ENCODE results near the gene ASXL1.

ASXL1 gene

DNA sequence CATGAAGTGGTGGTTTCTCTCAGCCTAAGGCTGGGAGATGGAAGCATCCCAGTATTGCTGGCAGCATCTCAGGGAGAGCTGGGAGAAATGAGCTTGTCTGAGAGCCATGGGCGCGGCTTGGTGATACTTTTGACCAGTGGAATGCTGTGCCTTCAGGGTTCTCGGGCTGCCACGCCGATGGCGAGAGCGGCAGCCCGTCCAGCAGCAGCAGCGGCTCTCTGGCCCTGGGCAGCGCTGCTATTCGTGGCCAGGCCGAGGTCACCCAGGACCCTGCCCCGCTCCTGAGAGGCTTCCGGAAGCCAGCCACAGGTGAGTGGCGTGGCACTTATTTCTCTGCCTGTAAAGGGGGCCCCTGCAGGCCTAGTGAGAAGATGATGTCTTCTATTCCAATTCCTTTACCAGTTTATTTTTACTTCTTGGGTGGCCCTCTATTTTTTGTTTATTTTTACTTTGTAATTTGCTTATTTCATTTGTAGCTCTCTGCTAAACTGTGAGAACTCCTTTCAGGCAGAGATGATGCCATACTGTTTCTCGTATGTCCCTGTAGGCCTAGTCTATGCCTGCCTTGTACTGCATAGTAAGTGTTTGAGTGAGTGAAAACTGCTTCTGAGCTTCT lies 71.7 kb downstream of the ASXL1 start:
- Mint-ChIP-seq H3K27me3 (no peaks in the 10 kb centered on the region), H3K4me1 (no peaks in the 10 kb centered on the region), H3K4me3 (no peak overlapping the region), H3K27ac (no peak overlapping the region), H3K9me3 (no peaks in the 10 kb centered on the region), H3K36me3 (ENCODE audit: low read depth) (peaks cover 70% of the 10 kb centered on the region)
- ATAC-seq (no peak), DNase-seq (no peak)

DNA sequence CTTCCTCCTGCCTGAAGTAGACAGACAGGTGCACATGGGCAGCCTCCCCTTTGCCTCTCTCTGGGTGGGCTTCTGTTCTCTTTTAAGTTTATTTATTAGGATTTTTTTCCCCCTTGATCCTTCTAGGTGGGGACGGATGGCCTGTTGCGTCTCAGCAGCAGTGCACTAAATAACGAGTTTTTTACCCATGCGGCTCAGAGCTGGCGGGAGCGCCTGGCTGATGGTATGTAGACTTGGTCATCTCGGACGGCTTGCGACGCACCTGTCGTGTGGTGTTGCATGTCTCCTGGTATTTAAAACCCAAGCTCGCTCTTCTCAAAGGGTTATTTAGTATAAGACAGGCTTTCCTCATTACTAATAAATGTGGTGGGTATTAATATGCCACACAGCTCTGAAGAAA lies 73.3 kb downstream of the ASXL1 start:
- ATAC-seq (no peak), DNase-seq (no peak)
- Mint-ChIP-seq H3K27ac (no peak overlapping the region), H3K9me3 (no peaks in the 10 kb centered on the region), H3K27me3 (no peaks in the 10 kb centered on the region), H3K4me3 (no peak overlapping the region), H3K36me3 (ENCODE audit: low read depth) (peaks cover 75% of the 10 kb centered on the region), H3K4me1 (no peaks in the 10 kb centered on the region)

GRCh38 chr20:32432277-32432676 lies 74.1 kb downstream of the ASXL1 start:
- H3K4me3 Mint-ChIP-seq, result no peak overlapping the region
- H3K27me3 Mint-ChIP-seq, result no peaks in the 10 kb centered on the region
- ATAC-seq (no peak), DNase-seq (no peak)
- H3K4me1 Mint-ChIP-seq, result no peaks in the 10 kb centered on the region
- peaks cover 79% of the 10 kb centered on the region for H3K36me3 Mint-ChIP-seq (ENCODE audit: low read depth)
- H3K27ac Mint-ChIP-seq, result no peak overlapping the region
- no peaks in the 10 kb centered on the region for H3K9me3 Mint-ChIP-seq

- H3K9me3 Mint-ChIP-seq, result no peaks in the 10 kb centered on the region
- no peak overlapping the region for H3K4me3 Mint-ChIP-seq
- ATAC-seq (no peak), DNase-seq (no peak)
- no peaks in the 10 kb centered on the region for H3K27me3 Mint-ChIP-seq
- peaks cover 74% of the 10 kb centered on the region for H3K36me3 Mint-ChIP-seq (ENCODE audit: low read depth)
- H3K27ac Mint-ChIP-seq, result no peak overlapping the region
- H3K4me1 Mint-ChIP-seq, result peaks cover 8% of the 10 kb centered on the region
Measured at GRCh38 chr20:32433311-32434021, 75.3 kb downstream of the ASXL1 start.

DNA sequence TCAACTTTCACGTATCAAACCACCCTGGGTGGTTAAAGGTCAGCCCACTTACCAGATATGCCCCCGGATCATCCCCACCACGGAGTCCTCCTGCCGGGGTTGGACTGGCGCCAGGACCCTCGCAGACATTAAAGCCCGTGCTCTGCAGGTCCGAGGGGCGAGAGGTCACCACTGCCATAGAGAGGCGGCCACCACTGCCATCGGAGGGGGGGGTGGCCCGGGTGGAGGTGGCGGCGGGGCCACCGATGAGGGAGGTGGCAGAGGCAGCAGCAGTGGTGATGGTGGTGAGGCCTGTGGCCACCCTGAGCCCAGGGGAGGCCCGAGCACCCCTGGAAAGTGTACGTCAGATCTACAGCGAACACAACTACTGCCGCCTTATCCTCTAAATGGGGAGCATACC lies 76.3 kb downstream of the ASXL1 start:
- Mint-ChIP-seq H3K27ac (no peak overlapping the region), H3K9me3 (no peaks in the 10 kb centered on the region), H3K36me3 (ENCODE audit: low read depth) (peaks cover 75% of the 10 kb centered on the region), H3K4me1 (peaks cover 18% of the 10 kb centered on the region), H3K4me3 (no peak overlapping the region), H3K27me3 (no peaks in the 10 kb centered on the region)
- ATAC-seq (no peak), DNase-seq (no peak)

GRCh38 chr20:32435449-32436107 lies 77.4 kb downstream of the ASXL1 start:
- no peak overlapping the region for H3K4me3 Mint-ChIP-seq
- H3K27ac Mint-ChIP-seq, result no peak overlapping the region
- H3K27me3 Mint-ChIP-seq, result no peaks in the 10 kb centered on the region
- H3K36me3 Mint-ChIP-seq (ENCODE audit: low read depth), result peaks cover 74% of the 10 kb centered on the region
- DNase-seq (no peak), ATAC-seq (no peak)
- H3K9me3 Mint-ChIP-seq, result no peaks in the 10 kb centered on the region
- H3K4me1 Mint-ChIP-seq, result peaks cover 26% of the 10 kb centered on the region

GRCh38 chr20:32436142-32436861 lies 78.2 kb downstream of the ASXL1 start:
- peaks cover 69% of the 10 kb centered on the region for H3K36me3 Mint-ChIP-seq (ENCODE audit: low read depth)
- DNase-seq, result no peak
- H3K27ac Mint-ChIP-seq, result no peak overlapping the region
- no peak overlapping the region for H3K4me3 Mint-ChIP-seq
- no peaks in the 10 kb centered on the region for H3K9me3 Mint-ChIP-seq
- no peaks in the 10 kb centered on the region for H3K27me3 Mint-ChIP-seq
- peaks cover 29% of the 10 kb centered on the region for H3K4me1 Mint-ChIP-seq
- ATAC-seq, result no peak

DNA sequence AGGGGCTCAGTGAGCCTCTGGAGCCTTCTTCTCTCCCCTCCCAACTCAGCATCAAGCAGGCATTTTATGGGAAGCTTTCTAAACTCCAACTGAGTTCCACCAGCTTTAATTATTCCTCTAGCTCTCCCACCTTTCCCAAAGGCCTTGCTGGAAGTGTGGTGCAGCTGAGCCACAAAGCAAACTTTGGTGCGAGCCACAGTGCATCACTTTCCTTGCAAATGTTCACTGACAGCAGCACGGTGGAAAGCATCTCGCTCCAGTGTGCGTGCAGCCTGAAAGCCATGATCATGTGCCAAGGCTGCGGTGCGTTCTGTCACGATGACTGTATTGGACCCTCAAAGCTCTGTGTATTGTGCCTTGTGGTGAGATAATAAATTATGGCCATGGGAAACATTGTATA lies 78.8 kb downstream of the ASXL1 start:
- ATAC-seq, result no peak
- H3K4me1 Mint-ChIP-seq, result peaks cover 29% of the 10 kb centered on the region
- H3K27ac Mint-ChIP-seq, result no peak overlapping the region
- H3K9me3 Mint-ChIP-seq, result no peaks in the 10 kb centered on the region
- DNase-seq, result no peak
- no peak overlapping the region for H3K4me3 Mint-ChIP-seq
- peaks cover 62% of the 10 kb centered on the region for H3K36me3 Mint-ChIP-seq (ENCODE audit: low read depth)
- no peaks in the 10 kb centered on the region for H3K27me3 Mint-ChIP-seq

GRCh38 chr20:32437391-32438074 lies 79.4 kb downstream of the ASXL1 start:
- DNase-seq, result no peak
- Mint-ChIP-seq H3K9me3 (no peaks in the 10 kb centered on the region), H3K4me1 (peaks cover 31% of the 10 kb centered on the region), H3K27ac (no peak overlapping the region), H3K4me3 (no peak overlapping the region), H3K36me3 (ENCODE audit: low read depth) (peaks cover 60% of the 10 kb centered on the region), H3K27me3 (no peaks in the 10 kb centered on the region)
- ATAC-seq, result no peak

DNA sequence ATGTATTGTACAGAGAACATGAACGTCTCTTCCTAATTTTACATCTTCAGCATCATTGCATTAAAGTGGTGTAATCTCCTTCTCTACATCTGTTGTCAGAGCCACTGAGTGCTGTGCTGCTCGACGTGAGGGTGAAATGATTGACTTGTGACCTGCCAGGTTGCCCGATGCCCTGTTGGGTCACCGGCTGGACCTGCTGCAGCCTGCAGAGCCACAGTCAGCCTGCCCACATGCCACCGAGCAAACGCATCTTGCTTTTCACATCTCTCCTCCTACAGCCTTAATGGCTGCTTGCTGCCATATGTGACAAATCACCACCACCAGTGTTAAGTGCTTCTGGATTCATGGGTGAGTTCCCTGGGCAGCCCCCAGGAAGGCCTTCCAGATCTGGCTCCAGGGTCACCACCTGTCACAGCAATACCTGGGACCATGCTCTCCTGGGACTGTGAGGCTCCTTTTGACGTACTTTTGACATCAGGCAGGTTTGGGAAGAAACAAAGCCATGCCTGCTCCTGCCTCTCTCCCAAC lies 80.3 kb downstream of the ASXL1 start:
- Mint-ChIP-seq H3K36me3 (ENCODE audit: low read depth) (peaks cover 55% of the 10 kb centered on the region), H3K9me3 (no peaks in the 10 kb centered on the region), H3K4me1 (peaks cover 37% of the 10 kb centered on the region), H3K27ac (peak overlapping the region; percentile 85), H3K27me3 (no peaks in the 10 kb centered on the region), H3K4me3 (no peak overlapping the region)
- no peak for ATAC-seq
- no peak for DNase-seq

GRCh38 chr20:32439132-32439829 lies 81.2 kb downstream of the ASXL1 start:
- Mint-ChIP-seq H3K4me3 (peak overlapping the region; percentile 39), H3K27ac (peak overlapping the region; percentile 85), H3K4me1 (peaks cover 43% of the 10 kb centered on the region), H3K9me3 (no peaks in the 10 kb centered on the region), H3K27me3 (no peaks in the 10 kb centered on the region), H3K36me3 (ENCODE audit: low read depth) (peaks cover 47% of the 10 kb centered on the region)
- peak; percentile 63 for DNase-seq
- peak; percentile 89 for ATAC-seq

DNA sequence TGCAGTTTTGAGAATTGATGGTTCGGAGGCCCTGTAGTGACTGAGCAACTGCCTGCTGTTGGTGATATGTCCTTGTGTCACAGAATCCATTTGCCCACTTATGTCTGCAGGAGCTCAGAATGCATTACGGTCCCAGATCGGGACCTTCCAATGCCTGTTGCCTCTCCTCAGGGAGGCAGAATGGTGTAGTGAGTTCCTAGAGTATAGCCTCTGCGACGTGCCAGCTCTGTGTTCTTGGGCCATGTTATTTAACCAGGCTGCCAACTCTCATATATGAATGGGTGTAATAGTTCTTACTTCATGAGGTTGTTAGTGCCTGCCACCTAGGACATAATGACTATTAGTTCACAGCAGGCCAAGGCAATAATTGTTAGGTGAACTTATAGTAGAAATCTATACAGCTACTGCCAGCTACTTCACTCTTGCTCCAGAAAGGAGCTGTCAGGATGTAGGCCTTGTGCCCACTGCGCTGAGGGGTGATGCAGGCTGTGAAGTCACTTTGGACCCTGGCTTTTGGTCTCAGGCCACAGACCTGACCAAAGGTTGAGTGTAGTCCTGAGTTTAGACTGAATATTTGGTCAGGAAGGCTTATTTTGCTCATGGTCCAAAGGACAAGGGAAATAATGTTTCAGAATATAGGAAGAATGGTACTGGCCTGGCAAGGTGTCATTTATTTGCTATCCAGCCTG lies 82.1 kb downstream of the ASXL1 start:
- no peaks in the 10 kb centered on the region for H3K27me3 Mint-ChIP-seq
- DNase-seq (no peak), ATAC-seq (no peak)
- H3K4me3 Mint-ChIP-seq, result no peak overlapping the region
- H3K4me1 Mint-ChIP-seq, result peaks cover 49% of the 10 kb centered on the region
- H3K27ac Mint-ChIP-seq, result no peak overlapping the region
- H3K36me3 Mint-ChIP-seq (ENCODE audit: low read depth), result peaks cover 43% of the 10 kb centered on the region
- no peaks in the 10 kb centered on the region for H3K9me3 Mint-ChIP-seq

DNA sequence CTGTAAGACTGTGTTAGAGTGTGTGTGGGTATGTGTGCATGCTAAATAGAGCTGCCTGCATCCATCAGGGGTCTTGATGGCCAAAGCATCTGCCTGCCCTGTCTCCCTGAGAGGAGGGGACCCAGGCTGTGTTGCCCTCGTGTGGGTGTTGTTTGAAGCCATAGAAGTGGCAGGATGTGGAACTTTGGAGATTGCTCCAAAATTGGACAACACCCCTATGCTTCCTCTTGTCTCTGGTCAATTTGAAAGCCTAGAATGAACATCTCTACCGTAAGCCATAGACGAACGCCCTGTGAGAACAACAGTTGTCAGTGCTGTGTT lies 82.6 kb downstream of the ASXL1 start:
- Mint-ChIP-seq H3K4me1 (peaks cover 54% of the 10 kb centered on the region), H3K27ac (no peak overlapping the region), H3K36me3 (ENCODE audit: low read depth) (peaks cover 43% of the 10 kb centered on the region)

More for the DNA sequence above, 82.6 kb downstream of the ASXL1 start:
- H3K9me3 Mint-ChIP-seq, result no peaks in the 10 kb centered on the region
- no peak overlapping the region for H3K4me3 Mint-ChIP-seq
- no peaks in the 10 kb centered on the region for H3K27me3 Mint-ChIP-seq
- DNase-seq (no peak), ATAC-seq (no peak)

All from activated naive CD8-positive, alpha-beta T cell treated with anti-CD3 and anti-CD28 coated beads, Interleukin-2, amount 50 U/mL, for 24 hours (primary cell).